Activated T-cell treated with anti-CD3 and anti-CD28 coated beads, Interleukin-2, amount 50 U/mL, for 48 hours (primary cell): ENCODE data around the gene ICE1.
"Not testable (repeated sequence)": the region's sequence is repeated elsewhere in the genome, so short reads cannot be mapped to it uniquely, and the experiment has no call there.

Experiments
- DNase-seq, 2 experiments: peaks; one replicate each; pipeline ENCODE4 v3.0.0-alpha.2; 2020

ICE1 gene

DNA sequence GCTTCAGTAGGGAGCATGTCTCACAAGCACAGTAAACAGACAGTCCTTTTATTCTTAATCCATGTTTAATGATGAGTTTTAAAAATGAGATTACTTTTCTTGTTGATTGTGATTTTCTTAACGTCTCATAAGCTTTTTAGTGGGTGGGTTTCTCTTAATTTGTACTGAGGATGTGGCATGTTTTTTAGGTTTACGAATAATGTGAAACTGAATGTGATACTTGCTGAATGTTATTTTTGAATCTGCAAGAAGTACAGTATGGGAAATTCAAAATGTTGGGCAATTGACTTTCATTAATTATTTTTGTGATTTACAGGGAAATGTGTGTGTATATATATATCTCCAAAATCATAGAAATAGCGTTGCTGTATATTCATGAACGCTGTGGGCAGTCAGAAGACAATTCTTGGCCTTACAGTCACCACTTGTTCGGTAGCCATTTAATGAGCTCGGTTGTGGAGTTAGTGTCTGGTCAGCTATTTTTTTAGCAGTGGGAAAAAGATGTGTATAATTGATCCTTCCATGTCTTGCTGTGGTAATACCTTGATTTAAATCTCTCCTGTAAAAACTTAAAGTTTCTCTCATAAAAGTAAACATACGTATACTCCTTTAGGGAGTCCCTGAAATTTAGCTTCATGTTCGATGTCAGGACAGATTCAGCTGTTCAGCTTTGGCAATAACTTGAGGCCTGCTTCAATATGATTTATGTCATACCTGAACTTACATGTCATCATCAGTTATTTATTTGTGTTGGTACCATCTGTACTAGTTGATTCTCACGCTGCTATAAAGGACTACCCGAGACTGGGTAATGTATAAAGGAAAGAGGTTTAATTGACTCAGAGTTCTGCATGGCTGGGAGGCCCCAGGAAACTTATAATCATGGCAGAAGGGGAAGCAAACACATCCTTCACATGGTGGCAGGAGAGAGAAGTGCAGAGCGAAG, 15.0 kb downstream of the ICE1 start:
- no peak for DNase-seq

- DNase-seq, result no peak
Measured at GRCh38 chr5:5451863-5452262, 29.4 kb downstream of the ICE1 start.

DNA sequence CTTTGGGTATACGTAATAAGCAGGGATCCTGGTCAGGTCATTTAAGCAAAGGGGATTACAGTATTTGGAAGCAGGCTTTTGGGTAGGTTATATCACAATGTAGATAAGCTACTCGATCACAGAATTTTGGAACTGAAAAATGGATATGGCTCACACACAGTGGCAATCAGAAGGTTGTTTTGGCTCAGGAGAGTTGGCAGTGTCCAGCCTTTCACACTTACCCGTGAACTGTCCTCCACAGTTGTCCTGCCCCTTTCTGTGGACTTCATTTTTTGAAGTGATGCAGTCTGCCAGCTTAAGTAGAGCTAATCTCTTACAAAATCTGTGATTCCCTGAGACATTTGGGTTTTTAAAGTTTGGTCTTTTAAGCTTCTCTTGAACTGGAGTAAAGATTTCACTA, 30.7 kb downstream of the ICE1 start:
- no peak for DNase-seq

DNA sequence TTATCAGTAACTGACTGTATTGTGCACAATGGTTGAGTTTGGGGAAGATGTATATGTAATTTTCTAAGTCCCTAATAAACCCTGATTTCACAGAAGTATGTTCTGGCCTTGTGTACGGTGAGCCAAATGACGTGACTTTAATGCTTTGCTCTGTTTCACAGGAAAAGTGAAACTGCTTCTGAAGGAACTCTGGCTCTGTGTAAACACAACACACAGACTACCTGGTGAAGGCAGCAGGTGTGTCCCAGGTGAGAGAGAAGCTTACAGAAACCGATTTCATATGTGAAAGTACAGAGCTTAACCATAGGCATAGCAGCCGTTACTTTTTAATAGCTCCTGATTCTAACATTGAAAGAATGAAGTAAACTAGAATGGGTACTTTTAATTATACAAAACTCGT, 31.9 kb downstream of the ICE1 start:
- no peak for DNase-seq

- DNase-seq, result no peak
Measured at GRCh38 chr5:5456858-5457257, 34.4 kb downstream of the ICE1 start.

- no peak for DNase-seq
Measured at GRCh38 chr5:5460311-5460710, 37.8 kb downstream of the ICE1 start.

DNA sequence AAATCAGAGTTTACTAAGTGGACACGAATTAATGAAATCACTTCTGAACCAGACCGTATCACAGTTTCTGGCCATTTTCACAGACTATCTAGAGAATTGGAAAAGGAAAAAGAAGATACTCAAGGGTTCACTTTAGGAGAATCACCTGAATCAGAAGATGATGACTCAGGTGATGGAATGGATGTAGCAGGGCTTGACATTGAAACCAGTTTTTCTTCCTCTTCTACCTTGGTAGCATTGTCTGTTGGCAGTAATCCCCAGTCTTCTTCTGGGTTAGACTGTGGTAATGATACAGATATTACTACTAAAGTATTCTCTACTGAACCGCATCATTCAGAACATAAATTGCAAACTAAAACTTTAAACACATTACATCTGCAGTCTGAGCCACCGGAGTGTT, 38.5 kb downstream of the ICE1 start:
- DNase-seq, result no peak

DNA sequence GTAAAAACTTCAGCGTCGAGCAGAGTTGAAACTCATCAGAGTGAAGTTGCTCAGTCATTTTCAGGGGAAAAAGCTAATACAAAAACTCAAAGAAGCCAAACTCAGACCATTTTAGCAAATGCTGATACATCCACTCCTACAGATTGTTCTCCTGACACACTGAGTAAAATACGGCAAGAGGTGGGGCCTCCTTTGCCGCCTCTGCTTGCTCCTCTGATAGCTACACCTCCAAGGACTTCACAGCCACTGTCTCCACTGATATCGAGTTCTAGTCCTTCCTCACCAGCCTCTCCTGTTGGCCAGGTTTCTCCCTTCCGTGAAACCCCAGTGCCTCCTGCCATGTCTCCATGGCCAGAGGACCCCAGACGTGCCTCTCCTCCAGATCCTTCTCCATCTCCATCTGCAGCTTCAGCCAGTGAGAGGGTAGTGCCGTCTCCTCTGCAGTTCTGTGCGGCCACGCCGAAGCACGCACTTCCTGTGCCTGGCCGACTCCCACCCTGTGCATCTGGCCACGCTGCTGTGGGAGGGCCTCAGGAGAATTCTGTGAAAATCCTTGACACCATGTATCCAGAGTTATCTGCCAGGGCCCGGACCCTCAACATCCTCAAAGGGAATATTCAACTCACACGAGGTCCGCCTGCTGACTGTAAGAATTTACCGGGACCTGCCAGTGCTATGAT, 41.7 kb downstream of the ICE1 start:
- DNase-seq, result no peak

GRCh38 chr5:5466227-5466626, 43.8 kb downstream of the ICE1 start:
- DNase-seq, result no peak

GRCh38 chr5:5467737-5468136, 45.3 kb downstream of the ICE1 start:
- no peak for DNase-seq

DNA sequence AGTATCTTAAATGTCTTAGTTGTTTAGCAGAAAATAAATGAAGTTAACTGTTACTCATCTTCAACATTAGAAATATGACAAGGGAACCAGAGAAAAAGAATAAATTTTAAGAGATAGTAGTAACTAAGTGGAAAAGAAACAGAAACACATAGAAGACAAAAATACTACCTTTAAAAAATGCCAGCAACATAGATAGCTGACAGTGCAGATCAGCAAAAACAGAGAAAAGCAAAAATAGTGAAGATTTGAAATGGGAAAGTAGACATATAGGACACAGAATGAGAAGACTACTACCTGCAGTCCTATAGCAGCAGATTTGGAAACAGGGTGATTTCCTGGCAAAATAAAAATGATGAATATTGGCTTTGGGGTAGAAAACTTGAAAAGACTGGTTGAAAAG, 48.5 kb downstream of the ICE1 start:
- DNase-seq, result no peak

DNA sequence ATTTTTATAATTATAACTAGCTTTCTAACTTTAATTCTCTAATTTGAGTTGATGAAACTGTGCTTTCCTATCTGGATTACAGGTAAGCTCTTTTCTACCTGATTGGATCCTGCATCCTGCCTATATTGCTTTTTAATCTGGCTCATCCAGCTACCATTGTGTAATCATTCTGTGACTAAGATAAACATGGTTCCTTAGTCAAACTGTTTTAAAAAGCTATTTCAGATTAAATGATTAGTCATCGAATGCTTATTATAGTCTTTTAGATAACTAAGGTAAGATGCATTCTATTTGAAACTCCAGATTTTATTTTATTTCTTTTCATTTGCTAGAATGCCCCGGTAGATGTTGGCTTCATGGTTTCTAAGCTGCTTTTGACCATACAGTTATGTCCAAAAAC, 50.7 kb downstream of the ICE1 start:
- no peak for DNase-seq

DNA sequence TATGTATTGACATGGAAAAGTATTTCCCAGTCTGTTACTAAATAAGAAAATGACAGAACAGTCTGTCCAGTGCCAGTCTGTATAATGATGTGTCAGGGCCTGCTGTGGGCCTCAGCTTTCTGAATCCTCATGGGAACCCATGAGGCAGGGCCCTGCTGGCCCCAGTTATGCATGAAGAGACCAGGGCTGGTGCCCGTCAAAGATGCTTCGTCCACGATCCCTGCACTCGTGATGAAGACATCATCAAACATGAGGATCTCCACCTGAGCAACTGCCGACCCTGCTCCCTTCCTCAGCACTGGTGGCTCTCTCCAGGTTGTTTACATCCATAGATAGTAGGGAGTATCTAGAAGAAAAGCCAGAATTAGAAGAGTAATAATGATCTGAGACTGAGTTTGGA, 52.5 kb downstream of the ICE1 start:
- no peak for DNase-seq

GRCh38 chr5:5475975-5476374, 53.5 kb downstream of the ICE1 start:
- no peak for DNase-seq

GRCh38 chr5:5479578-5479977, 57.1 kb downstream of the ICE1 start:
- not testable (repeated sequence) for DNase-seq

- DNase-seq, result no peak
Measured at GRCh38 chr5:5480481-5481111, 58.1 kb downstream of the ICE1 start.

DNA sequence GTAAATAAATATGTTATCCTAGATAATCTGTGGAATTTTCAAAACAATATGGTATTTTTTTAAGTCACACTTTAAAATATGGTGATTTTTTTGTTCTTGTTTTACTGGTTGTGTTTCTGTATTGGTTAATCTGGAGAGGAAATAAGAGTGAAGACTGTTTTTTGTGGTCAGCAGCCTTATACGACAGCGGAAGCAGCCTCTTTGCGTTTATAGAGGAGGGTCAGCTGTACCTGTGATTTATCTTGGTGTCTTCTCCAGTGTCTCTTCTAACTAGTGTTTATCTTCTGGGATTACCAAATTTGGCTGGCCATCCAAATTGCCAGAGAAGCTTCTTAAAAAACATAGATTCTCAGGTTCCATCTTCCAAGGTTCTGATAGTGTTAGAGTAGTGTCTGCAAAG, 58.7 kb downstream of the ICE1 start:
- DNase-seq, result no peak

GRCh38 chr5:5481633-5482032, 59.2 kb downstream of the ICE1 start:
- DNase-seq, result no peak

GRCh38 chr5:5483350-5483749, 60.9 kb downstream of the ICE1 start:
- no peak for DNase-seq

DNA sequence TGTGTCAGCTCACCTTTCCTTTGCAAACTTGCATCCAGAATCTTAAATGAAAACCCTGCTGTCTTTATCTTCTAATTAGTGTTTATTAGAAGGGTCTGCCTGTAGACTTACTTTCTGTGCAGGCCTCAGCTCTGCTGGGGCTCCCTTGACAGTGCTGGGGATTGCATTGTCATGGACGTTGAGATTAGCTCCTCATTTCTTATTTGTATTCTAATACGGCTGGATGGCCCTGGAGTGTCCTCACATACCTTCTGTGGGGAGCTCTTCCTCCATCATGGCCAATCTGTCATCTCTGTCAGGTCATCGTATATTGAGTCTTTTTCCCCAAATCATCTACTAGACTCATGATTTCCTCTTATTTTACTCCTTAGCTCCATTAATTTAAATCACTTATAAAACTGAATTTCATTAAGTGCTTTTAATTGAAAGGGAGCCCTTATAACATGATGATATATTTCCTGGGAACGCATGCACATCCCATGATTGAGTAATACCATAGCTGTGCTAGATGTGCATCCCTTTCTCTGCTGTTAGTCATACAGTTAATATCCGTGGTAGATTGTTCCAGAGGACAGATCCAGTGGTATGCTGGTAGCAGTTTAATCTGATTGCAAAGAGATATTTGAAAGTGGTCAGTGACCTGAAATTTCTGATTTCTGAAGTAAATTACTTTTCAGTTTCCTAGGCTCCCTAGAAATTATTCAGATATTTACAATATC, 61.6 kb downstream of the ICE1 start:
- DNase-seq, result no peak

- DNase-seq, result no peak
Measured at GRCh38 chr5:5486122-5486521, 63.6 kb downstream of the ICE1 start.

DNA sequence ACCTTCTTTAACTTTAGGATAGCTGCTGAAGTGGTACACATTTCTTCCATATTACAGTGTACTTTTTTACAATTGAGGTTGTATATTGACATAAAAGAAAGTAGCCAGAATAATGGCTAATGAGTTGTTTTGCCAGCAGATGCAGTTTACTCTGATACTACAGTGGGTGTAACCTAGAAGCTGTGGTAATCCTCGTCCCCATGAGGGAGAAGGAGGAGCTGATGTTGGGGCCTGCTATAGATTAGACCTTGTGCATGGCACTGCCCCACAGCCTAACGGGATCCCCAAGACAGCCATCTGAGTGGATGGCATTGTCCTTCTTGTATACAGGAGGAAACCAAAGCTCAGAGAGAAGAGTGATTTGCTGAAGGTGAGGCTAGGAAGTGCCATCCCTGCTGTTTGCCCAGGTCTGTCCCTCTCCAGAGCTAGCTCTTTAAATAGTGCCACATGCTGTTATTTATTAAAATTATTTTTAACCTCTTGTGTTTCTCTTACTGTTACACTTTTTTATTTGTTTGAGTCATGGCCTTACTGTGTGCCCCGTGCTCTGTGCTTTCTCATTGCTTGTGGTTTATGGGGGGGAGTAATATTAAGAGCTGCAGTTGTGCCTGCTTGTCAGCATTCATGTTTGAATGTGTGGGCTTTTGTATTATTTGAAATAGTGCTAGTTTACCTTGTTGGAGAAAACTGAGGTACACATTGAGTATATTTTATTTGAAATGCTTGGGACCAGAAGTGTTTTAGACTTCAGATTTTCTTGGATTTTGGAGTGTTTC, 65.3 kb downstream of the ICE1 start:
- DNase-seq, result no peak
